Caco-2 (cell line): ENCODE results near the gene FOXC2. TPM values are rescaled to one million over a fixed set of nuclear protein-coding genes. Genes with fewer than 3 reads are reported as not detected.

Experiments
- BruUV-seq: library from RNA; stranded (reverse); fragments of 400-500 nt; replicated peaks from 2 replicates; lab custom pipeline; 2021; lab: Mats Ljungman, UMichigan
- CTCF ChIA-PET: fragments of 300-600 bp; sonication (Branson Sonifier 250); formaldehyde crosslinking; loops from one replicate; lab custom pipeline; 2022; ENCODE audit warnings: antibody characterized with exemption; lab: Charles Lee
- POLR2A ChIA-PET: fragments of 300-600 bp; sonication (Branson Sonifier 250); formaldehyde crosslinking; loops from one replicate; lab custom pipeline; 2022; ENCODE audit warnings: antibody characterized with exemption; lab: Charles Lee
- DNase-seq, 2 experiments: peaks; one replicate each; pipeline versions ENCODE4 v3.0.0 to v3.0.0-alpha.2; 2020 to 2022
- H3K27me3 ChIP-seq: replicated peaks from 2 replicates; pipeline ENCODE4 v1.6.0; 2011; ENCODE audit warnings: low read length; ENCODE audit not compliant: control insufficient read depth, insufficient read depth
- H3K36me3 ChIP-seq: 2 replicates; pipeline ENCODE4 v1.5.1; 2011; ENCODE audit warnings: low read length; ENCODE audit not compliant: control insufficient read depth, insufficient read depth
- H3K4me1 ChIP-seq: fragments of 250-450 bp; sonication (Bioruptor Pico); 2 replicates; pipeline ENCODE4 v1.5.1; 2020; ENCODE audit warnings: mild to moderate bottlenecking
- H3K4me3 ChIP-seq: 2 replicates; pipeline ENCODE4 v1.5.1; 2011; ENCODE audit warnings: low read depth, mild to moderate bottlenecking, control low read depth, low read length
- H3K9me3 ChIP-seq: fragments of 250-450 bp; sonication (Bioruptor Pico); 2 replicates; pipeline ENCODE4 v1.5.1; 2020; ENCODE audit warnings: mild to moderate bottlenecking, moderate library complexity
- H3K27ac Mint-ChIP-seq: one replicate; pipeline ENCODE4 v1.8.0; 2022; ENCODE audit warnings: mixed read lengths; ENCODE audit not compliant: unreplicated experiment
- H3K27me3 Mint-ChIP-seq: one replicate; pipeline ENCODE4 v1.8.0; 2022; ENCODE audit warnings: mixed read lengths; ENCODE audit not compliant: insufficient read depth, unreplicated experiment
- H3K36me3 Mint-ChIP-seq: one replicate; pipeline ENCODE4 v1.8.0; 2022; ENCODE audit warnings: mild to moderate bottlenecking, mixed read lengths; ENCODE audit not compliant: insufficient read depth, unreplicated experiment
- H3K4me1 Mint-ChIP-seq: one replicate; pipeline ENCODE4 v1.8.0; 2022; ENCODE audit warnings: low read depth, mixed read lengths; ENCODE audit not compliant: unreplicated experiment
- H3K4me3 Mint-ChIP-seq: one replicate; pipeline ENCODE4 v1.8.0; 2022; ENCODE audit warnings: mild to moderate bottlenecking, moderate library complexity, mixed read lengths; ENCODE audit not compliant: unreplicated experiment
- H3K9me3 Mint-ChIP-seq: one replicate; pipeline ENCODE4 v1.8.0; 2022; ENCODE audit warnings: mixed read lengths; ENCODE audit not compliant: unreplicated experiment
- intact Hi-C: fragments of 100-400 bp; cut with micrococcal nuclease; formaldehyde crosslinking; loops from one replicate; pipeline ENCODE4 v1.10.0; 2022; ENCODE audit not compliant: unreplicated experiment
- total RNA-seq: library from RNA; stranded (reverse); gene quantifications from 2 replicates; pipeline ENCODE4 v1.2.3, GENCODE V29; 2022
- TF ChIP-seq, protein P1 (sequence below), 2 experiments: fragments of 200-600 bp in 1 of 2; IDR thresholded peaks; 1 replicate in 1 of 2; 2 replicates in 1 of 2; pipeline versions ENCODE4 v1.5.1 to v1.8.0; 2011 to 2022; ENCODE audit warnings: antibody characterized with exemption in 1 of 2, control low read depth in 1 of 2, inconsistent platforms in 1 of 2, low read depth in 1 of 2, low read length in 1 of 2, mild to moderate bottlenecking in 1 of 2, moderate library complexity in 1 of 2; ENCODE audit not compliant: insufficient read depth in 1 of 2, severe bottlenecking in 1 of 2, unreplicated experiment in 1 of 2

Gene FOXC2
- total RNA-seq, 1 experiment from 2014 or later = not detected

DNA sequence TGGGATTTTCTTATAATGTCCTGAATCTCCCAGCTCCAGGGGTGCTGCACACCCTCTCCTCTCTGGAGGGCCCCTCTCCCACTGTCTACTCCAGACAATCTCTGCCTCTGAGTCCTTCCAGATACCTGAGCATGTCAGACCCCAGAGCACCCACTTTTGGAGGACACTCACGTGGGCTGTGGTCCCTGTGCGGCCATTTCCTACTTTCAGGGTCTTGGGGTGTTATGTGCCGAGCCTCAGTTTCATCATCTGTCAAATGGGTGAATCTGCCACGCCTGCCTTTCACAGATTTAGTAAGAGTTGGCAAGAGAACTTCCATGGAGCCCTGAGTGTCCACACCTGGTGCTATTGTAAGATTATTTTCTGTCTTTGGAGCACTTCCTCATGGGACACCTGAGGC is 8.0 kb downstream of the FOXC2 start:
- ChIA-PET POLR2A (no interaction called here), CTCF (no interaction called here)
- Mint-ChIP-seq H3K9me3 (no peaks in the 10 kb centered on the region), H3K27ac (no peak overlapping the region), H3K4me3 (no peak overlapping the region), H3K36me3 (peaks cover 10% of the 10 kb centered on the region), H3K4me1 (peaks cover 12% of the 10 kb centered on the region), H3K27me3 (peaks cover 12% of the 10 kb centered on the region)
- intact Hi-C loops = loop anchor here (5.0 kb wide), 2 partner anchors 258 to 488 kb away; no protein-coding TSS in a partner anchor
- no peaks in the 10 kb centered on the region for H3K9me3 ChIP-seq
- no TSS peak for BruUV-seq
- H3K4me1 ChIP-seq = peaks cover 12% of the 10 kb centered on the region; the same call in 1 of the 2 replicates
- DNase-seq = no peak
- no peaks in the 10 kb centered on the region for H3K27me3 ChIP-seq
- no peak overlapping the region for H3K4me3 ChIP-seq
- TF ChIP-seq, protein P1, sequence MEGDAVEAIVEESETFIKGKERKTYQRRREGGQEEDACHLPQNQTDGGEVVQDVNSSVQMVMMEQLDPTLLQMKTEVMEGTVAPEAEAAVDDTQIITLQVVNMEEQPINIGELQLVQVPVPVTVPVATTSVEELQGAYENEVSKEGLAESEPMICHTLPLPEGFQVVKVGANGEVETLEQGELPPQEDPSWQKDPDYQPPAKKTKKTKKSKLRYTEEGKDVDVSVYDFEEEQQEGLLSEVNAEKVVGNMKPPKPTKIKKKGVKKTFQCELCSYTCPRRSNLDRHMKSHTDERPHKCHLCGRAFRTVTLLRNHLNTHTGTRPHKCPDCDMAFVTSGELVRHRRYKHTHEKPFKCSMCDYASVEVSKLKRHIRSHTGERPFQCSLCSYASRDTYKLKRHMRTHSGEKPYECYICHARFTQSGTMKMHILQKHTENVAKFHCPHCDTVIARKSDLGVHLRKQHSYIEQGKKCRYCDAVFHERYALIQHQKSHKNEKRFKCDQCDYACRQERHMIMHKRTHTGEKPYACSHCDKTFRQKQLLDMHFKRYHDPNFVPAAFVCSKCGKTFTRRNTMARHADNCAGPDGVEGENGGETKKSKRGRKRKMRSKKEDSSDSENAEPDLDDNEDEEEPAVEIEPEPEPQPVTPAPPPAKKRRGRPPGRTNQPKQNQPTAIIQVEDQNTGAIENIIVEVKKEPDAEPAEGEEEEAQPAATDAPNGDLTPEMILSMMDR (IDR thresholded peaks at IDR 0.05; ENCODE audit: insufficient read depth in 1 of 2, low read depth in 1 of 2, low read length in 1 of 2, severe bottlenecking in 1 of 2, unreplicated experiment in 1 of 2) = no peak
- no peaks in the 10 kb centered on the region for H3K36me3 ChIP-seq

DNA sequence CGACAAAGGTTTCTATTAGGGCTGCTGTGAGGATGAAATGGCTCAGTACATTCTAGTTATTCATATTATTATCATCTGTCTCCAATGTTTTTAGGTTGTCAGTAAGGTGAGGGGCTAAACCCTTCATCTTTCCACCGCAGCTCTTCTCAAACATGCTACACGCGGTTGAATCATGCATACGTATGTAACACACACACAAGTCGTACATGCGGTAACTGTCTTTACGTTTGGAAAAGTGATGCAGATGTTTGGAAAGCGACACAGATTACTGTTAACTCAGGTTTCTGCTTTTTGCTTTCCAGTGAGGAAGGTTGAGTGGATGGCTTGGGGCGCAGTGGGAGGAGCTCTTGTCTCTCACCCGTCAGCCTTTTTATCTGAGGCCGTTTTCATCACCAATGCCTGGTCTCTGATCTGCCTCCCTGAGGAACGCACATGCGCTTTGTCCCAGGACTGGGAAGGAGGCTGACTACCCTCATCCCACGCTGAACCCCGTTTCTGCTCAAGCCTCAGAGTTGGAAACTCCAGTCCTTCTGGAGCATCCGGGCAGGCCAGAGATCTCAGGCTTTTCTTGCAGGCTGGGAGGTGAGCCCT is 8.6 kb downstream of the FOXC2 start:
- Mint-ChIP-seq H3K4me3 (peak overlapping the region; percentile 98), H3K9me3 (no peaks in the 10 kb centered on the region), H3K27me3 (peaks cover 13% of the 10 kb centered on the region), H3K4me1 (peaks cover 12% of the 10 kb centered on the region), H3K27ac (no peak overlapping the region), H3K36me3 (peaks cover 10% of the 10 kb centered on the region)
- Histone ChIP-seq H3K4me3 (peak overlapping the region; percentile 49), H3K9me3 (no peaks in the 10 kb centered on the region), H3K27me3 (no peaks in the 10 kb centered on the region), H3K36me3 (no peaks in the 10 kb centered on the region), H3K4me1 (peaks cover 12% of the 10 kb centered on the region; the same call in 1 of the 2 replicates)
- TF ChIP-seq, protein P1 (IDR thresholded peaks at IDR 0.05; ENCODE audit: insufficient read depth in 1 of 2, low read depth in 1 of 2, low read length in 1 of 2, severe bottlenecking in 1 of 2, unreplicated experiment in 1 of 2) = no peak
- no peak for DNase-seq
- ChIA-PET POLR2A (no interaction called here), CTCF (interaction anchor here (0.6 to 0.7 kb wide), 2 partner anchors 350 to 845 kb away, joined by 4 to 5 read pairs; no protein-coding TSS in a partner anchor)
- no TSS peak for BruUV-seq
- intact Hi-C loops = loop anchor here (5.0 kb wide), 2 partner anchors 257 to 487 kb away; no protein-coding TSS in a partner anchor

DNA sequence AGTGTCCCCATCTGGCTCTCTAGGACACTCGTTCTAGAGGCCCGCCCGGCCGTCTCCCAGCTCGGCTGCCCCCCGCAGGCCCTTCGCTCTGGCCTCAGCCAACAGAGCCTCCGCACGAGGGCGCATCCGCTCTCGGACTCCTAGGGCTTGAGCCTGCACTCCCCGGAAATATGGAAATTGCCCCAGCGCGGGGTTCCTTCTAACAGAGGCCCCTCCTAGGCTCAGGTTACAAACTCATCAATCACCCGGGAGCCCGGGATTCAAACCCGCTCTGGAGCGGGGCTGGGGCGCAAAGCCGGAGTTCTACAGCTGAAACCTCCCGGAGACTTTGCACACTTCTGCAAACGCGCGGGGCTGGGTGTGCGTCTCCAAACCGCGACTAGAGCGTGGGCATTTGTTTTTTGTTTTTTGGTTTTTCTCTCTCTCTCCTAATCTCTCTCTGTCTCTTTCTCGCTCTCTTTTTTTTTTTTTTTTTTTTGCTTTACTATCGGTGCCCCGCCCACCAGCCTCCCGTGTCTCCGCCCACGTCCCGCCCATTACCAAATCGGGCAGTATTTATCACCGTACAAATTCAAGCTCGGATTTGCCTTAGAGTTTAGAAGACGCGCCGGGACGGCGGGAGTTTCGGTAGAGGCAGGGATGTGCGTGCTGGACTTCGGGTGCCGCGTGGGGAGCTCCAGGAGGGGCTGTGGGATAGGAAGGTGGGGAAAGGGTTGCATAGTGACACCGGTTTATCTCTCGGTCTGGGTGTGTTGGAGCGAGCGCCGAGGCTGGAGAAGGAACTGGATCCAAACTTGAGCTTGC is 9.3 kb downstream of the FOXC2 start:
- H3K4me3 Mint-ChIP-seq = peak overlapping the region; percentile 98
- H3K27me3 ChIP-seq = no peaks in the 10 kb centered on the region
- H3K4me3 ChIP-seq = peak overlapping the region; percentile 49
- H3K36me3 Mint-ChIP-seq = peaks cover 10% of the 10 kb centered on the region
- DNase-seq = peak; percentile 92 to 93
- POLR2A ChIA-PET = interaction anchor here (0.7 kb wide), 1 partner anchor 379 kb away, joined by 6 read pairs; no protein-coding TSS in a partner anchor
- H3K4me1 Mint-ChIP-seq = peaks cover 12% of the 10 kb centered on the region
- H3K9me3 Mint-ChIP-seq = no peaks in the 10 kb centered on the region
- peaks cover 18% of the 10 kb centered on the region for H3K27me3 Mint-ChIP-seq
- H3K27ac Mint-ChIP-seq = peak overlapping the region; percentile 85
- H3K9me3 ChIP-seq = no peaks in the 10 kb centered on the region
- CTCF ChIA-PET = interaction anchor here (0.5 to 1.2 kb wide), 25 partner anchors 11 to 845 kb away, joined by 3 to 13 read pairs (median 5); no protein-coding TSS in a partner anchor
- peaks cover 12% of the 10 kb centered on the region; the same call in 1 of the 2 replicates for H3K4me1 ChIP-seq
- intact Hi-C loops = loop anchor here (5.0 kb wide), 2 partner anchors 256 to 486 kb away; no protein-coding TSS in a partner anchor
- no peaks in the 10 kb centered on the region for H3K36me3 ChIP-seq
- no TSS peak for BruUV-seq
- TF ChIP-seq, protein P1 (IDR thresholded peaks at IDR 0.05; ENCODE audit: insufficient read depth in 1 of 2, low read depth in 1 of 2, low read length in 1 of 2, severe bottlenecking in 1 of 2, unreplicated experiment in 1 of 2) = peak; percentile 63 to 95
